Breast epithelium (tissue), 4 donors: Measurements from ENCODE around the gene CGREF1. TPM values are rescaled to one million over a fixed set of nuclear protein-coding genes. Genes with fewer than 3 reads are reported as not detected.

Experiments used
- DNase-seq, 2 donors: peaks; one replicate each; pipeline ENCODE4 v3.0.0-alpha.2; 2019; ENCODE audit warnings: low spot score in 2 of 2
- H3K27ac ChIP-seq, 2 donors: fragments of 200-600 bp; sonication (generic) in 1 of 2; one replicate each; pipeline ENCODE4 v1.5.1; 2016 to 2019; ENCODE audit warnings: mild to moderate bottlenecking in 1 of 2
- H3K27me3 ChIP-seq, 2 donors: fragments of 200-600 bp; sonication (generic) in 1 of 2; one replicate each; pipeline versions ENCODE4 v1.5.1 to v1.6.0; 2017 to 2019; ENCODE audit warnings: control low read depth in 1 of 2, mild to moderate bottlenecking in 1 of 2
- H3K36me3 ChIP-seq: fragments of 200-600 bp; one replicate; pipeline ENCODE4 v1.5.1; 2019
- H3K4me1 ChIP-seq, 2 donors: fragments of 200-600 bp; sonication (generic); one replicate each; pipeline ENCODE4 v1.5.1; 2016 to 2019; ENCODE audit warnings: control low read depth in 1 of 2
- H3K4me3 ChIP-seq, 3 donors: fragments of 200-600 bp; sonication (generic); 1 replicate in 2 of 3; 2 replicates in 1 of 3; pipeline ENCODE4 v1.5.1; 2016 to 2019; ENCODE audit warnings: mild to moderate bottlenecking in 3 of 3, moderate library complexity in 2 of 3
- H3K9me3 ChIP-seq, 2 donors: fragments of 200-600 bp; sonication (generic) in 1 of 2; one replicate each; pipeline ENCODE4 v1.5.1; 2016 to 2019; ENCODE audit warnings: control low read depth in 1 of 2
- CTCF ChIP-seq, 3 donors: fragments of 450-650 bp; IDR thresholded peaks; one replicate each; pipeline ENCODE4 v1.5.1; 2016 to 2017; ENCODE audit warnings: antibody characterized with exemption in 3 of 3, mild to moderate bottlenecking in 3 of 3, moderate library complexity in 3 of 3
- POLR2A ChIP-seq: fragments of 450-650 bp; IDR thresholded peaks from one replicate; pipeline ENCODE4 v1.6.1; 2016; ENCODE audit warnings: antibody characterized with exemption, mild to moderate bottlenecking, moderate library complexity
- POLR2AphosphoS5 ChIP-seq, 3 donors: sonication (generic); formaldehyde crosslinking; IDR thresholded peaks; one replicate each; pipeline ENCODE4 v1.6.1; 2017; ENCODE audit warnings: antibody characterized with exemption in 3 of 3
- intact Hi-C: fragments of 100-400 bp; cut with DNase I; formaldehyde crosslinking; loops from one replicate; pipeline ENCODE4 v1.15.1; 2023; ENCODE audit warnings: low total_unique reads
- total RNA-seq, 3 donors: library from RNA; depleted of rRNA; stranded (reverse); fragments of >200 nt; gene quantifications; one replicate each; pipeline ENCODE4 v1.1.0, GENCODE V29; 2016

Gene CGREF1
- total RNA-seq, 3 donors from 2014 or later, result 3.2 to 16.4 (median 3.4) TPM

- Histone ChIP-seq H3K27me3 (no peaks in the 10 kb centered on the region), H3K4me1 (peaks cover 0 to 18% of the 10 kb centered on the region in 2 donors), H3K9me3 (no peaks in the 10 kb centered on the region), H3K4me3 (peak overlapping the region; percentile 47 to 78 (median 58)), H3K36me3 (no peaks in the 10 kb centered on the region), H3K27ac (peak overlapping the region; percentile 75 to 96)
- intact Hi-C loops, result no loop called here
- no peak for TF ChIP-seq POLR2AphosphoS5 (IDR thresholded peaks at IDR 0.05)
- TF ChIP-seq POLR2A, result no peak
- TF ChIP-seq CTCF (IDR thresholded peaks at IDR 0.05), result no peak
- DNase-seq, result no peak
Measured at GRCh38 chr2:27080603-27080936, 38.4 kb downstream of the CGREF1 start.

- peak overlapping the region; percentile 47 to 78 (median 58) for H3K4me3 ChIP-seq
- H3K36me3 ChIP-seq, result no peaks in the 10 kb centered on the region
- intact Hi-C loops, result no loop called here
- no peak for TF ChIP-seq POLR2A
- no peak for TF ChIP-seq POLR2AphosphoS5 (IDR thresholded peaks at IDR 0.05)
- no peak for TF ChIP-seq CTCF (IDR thresholded peaks at IDR 0.05)
- H3K9me3 ChIP-seq, result no peaks in the 10 kb centered on the region
- H3K27me3 ChIP-seq, result no peaks in the 10 kb centered on the region
- no peak for DNase-seq
- peaks cover 0 to 13% of the 10 kb centered on the region in 2 donors for H3K4me1 ChIP-seq
- peak overlapping the region; percentile 75 to 96 for H3K27ac ChIP-seq
Measured at GRCh38 chr2:27080140-27080469, 38.8 kb downstream of the CGREF1 start.

- Histone ChIP-seq H3K27me3 (no peaks in the 10 kb centered on the region), H3K36me3 (no peaks in the 10 kb centered on the region), H3K27ac (peak overlapping the region; percentile 75 to 96), H3K4me1 (peaks cover 0 to 11% of the 10 kb centered on the region in 2 donors), H3K9me3 (no peaks in the 10 kb centered on the region), H3K4me3 (peak overlapping the region; percentile 47 to 78 (median 58))
- DNase-seq, result no peak
- TF ChIP-seq POLR2AphosphoS5 (IDR thresholded peaks at IDR 0.05), result no peak
- no peak for TF ChIP-seq CTCF (IDR thresholded peaks at IDR 0.05)
- TF ChIP-seq POLR2A, result no peak
- intact Hi-C loops, result no loop called here
Measured at GRCh38 chr2:27079233-27080139, 39.4 kb downstream of the CGREF1 start.

- DNase-seq, result peak in 1 of 2 donors; percentile 66
- H3K27ac ChIP-seq, result peak within 1 kb of the TSS; percentile 75 to 96
- no peaks in the 10 kb centered on the region for H3K36me3 ChIP-seq
- no peaks in the 10 kb centered on the region for H3K9me3 ChIP-seq
- peak within 1 kb of the TSS; percentile 47 to 78 (median 58) for H3K4me3 ChIP-seq
- intact Hi-C loops, result no loop called here
- H3K4me1 ChIP-seq, result peaks cover 0 to 11% of the 10 kb centered on the region in 2 donors
- no peak for TF ChIP-seq POLR2A
- TF ChIP-seq POLR2AphosphoS5 (IDR thresholded peaks at IDR 0.05), result peak; percentile 44 to 67 (median 47)
- no peaks in the 10 kb centered on the region for H3K27me3 ChIP-seq
Measured at GRCh38 chr2:27078267-27079194, 40.4 kb downstream of the CGREF1 start, which contains the start of gene EMILIN1. TSS of gene EMILIN1 (plus strand) at chr2:27078615. CDS start at chr2:27079066, 451 bp downstream.

- Histone ChIP-seq H3K9me3 (no peaks in the 10 kb centered on the region), H3K27me3 (no peaks in the 10 kb centered on the region), H3K4me3 (no peak overlapping the region), H3K27ac (no peak overlapping the region), H3K36me3 (no peaks in the 10 kb centered on the region), H3K4me1 (peaks cover 0 to 10% of the 10 kb centered on the region in 2 donors)
- no peak for DNase-seq
- TF ChIP-seq POLR2A (no peak), POLR2AphosphoS5 (IDR thresholded peaks at IDR 0.05) (no peak), CTCF (IDR thresholded peaks at IDR 0.05) (no peak)
- intact Hi-C loops, result no loop called here
Measured at GRCh38 chr2:27077231-27077630, 41.7 kb downstream of the CGREF1 start.
